Right atrium auricular region (tissue), 2 donors: ENCODE data around the gene IKBIP. TPM values are rescaled to one million over a fixed set of nuclear protein-coding genes. Genes with fewer than 3 reads are reported as not detected.
A peak's percentile ranks its signal among the peaks of the same experiment; 100 is the strongest.
"Not testable (repeated sequence)": the region's sequence is repeated elsewhere in the genome, so short reads cannot be mapped to it uniquely, and the experiment has no call there.

Source experiments
- DNase-seq: peaks from one replicate; pipeline ENCODE4 v3.0.0-alpha.2; 2019; ENCODE audit warnings: low spot score
- H3K27ac ChIP-seq, 2 donors: fragments of 200-600 bp; sonication (generic); 1 replicate in 1 of 2; 2 replicates in 1 of 2; pipeline ENCODE4 v1.5.1; 2016 to 2019
- H3K27me3 ChIP-seq, 2 donors: fragments of 200-600 bp; sonication (generic); one replicate each; pipeline versions ENCODE4 v1.5.1 to v1.6.0; 2017 to 2019
- H3K36me3 ChIP-seq: fragments of 200-600 bp; sonication (generic); one replicate; pipeline ENCODE4 v1.5.1; 2016
- H3K4me1 ChIP-seq, 2 donors: fragments of 200-600 bp; sonication (generic); one replicate each; pipeline versions ENCODE4 v1.5.1 to v1.6.0; 2017 to 2019
- H3K4me3 ChIP-seq, 2 donors: fragments of 200-600 bp; sonication (generic); 1 replicate in 1 of 2; 2 replicates in 1 of 2; pipeline ENCODE4 v1.5.1; 2017 to 2019; ENCODE audit warnings: mild to moderate bottlenecking in 1 of 2, moderate library complexity in 1 of 2
- H3K9me3 ChIP-seq, 2 donors: fragments of 200-600 bp; sonication (generic); one replicate each; pipeline ENCODE4 v1.5.1; 2019
- total RNA-seq, 2 donors: library from RNA; depleted of rRNA; stranded (reverse); fragments of >200 nt; gene quantifications; one replicate each; pipeline ENCODE4 v1.1.0, GENCODE V29; 2016
- TF ChIP-seq, protein P1 (sequence below), 2 donors: fragments of 200-600 bp; sonication (generic); IDR thresholded peaks; one replicate each; pipeline ENCODE4 v1.5.1; 2019; ENCODE audit warnings: antibody characterized with exemption in 2 of 2

IKBIP gene
- total RNA-seq, 2 donors from 2014 or later: 6.7 to 7.4 TPM

DNA sequence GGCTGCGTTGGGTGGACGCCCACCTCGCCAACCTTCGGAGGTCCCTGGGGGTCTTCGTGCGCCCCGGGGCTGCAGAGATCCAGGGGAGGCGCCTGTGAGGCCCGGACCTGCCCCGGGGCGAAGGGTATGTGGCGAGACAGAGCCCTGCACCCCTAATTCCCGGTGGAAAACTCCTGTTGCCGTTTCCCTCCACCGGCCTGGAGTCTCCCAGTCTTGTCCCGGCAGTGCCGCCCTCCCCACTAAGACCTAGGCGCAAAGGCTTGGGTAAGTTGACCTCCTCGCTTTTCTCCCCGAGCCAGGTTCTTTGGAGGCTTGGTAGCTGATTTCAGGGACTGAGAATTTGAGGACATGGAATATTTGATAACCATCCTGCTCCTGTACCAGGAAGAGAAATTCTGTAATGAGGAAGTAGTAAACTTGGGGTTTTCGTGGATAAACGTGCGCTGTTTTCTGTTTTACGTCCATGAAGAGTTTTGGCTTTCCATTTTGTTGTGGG is 1.0 kb upstream of the IKBIP start:
- no peaks in the 10 kb centered on the region for H3K9me3 ChIP-seq
- TF ChIP-seq, protein P1, sequence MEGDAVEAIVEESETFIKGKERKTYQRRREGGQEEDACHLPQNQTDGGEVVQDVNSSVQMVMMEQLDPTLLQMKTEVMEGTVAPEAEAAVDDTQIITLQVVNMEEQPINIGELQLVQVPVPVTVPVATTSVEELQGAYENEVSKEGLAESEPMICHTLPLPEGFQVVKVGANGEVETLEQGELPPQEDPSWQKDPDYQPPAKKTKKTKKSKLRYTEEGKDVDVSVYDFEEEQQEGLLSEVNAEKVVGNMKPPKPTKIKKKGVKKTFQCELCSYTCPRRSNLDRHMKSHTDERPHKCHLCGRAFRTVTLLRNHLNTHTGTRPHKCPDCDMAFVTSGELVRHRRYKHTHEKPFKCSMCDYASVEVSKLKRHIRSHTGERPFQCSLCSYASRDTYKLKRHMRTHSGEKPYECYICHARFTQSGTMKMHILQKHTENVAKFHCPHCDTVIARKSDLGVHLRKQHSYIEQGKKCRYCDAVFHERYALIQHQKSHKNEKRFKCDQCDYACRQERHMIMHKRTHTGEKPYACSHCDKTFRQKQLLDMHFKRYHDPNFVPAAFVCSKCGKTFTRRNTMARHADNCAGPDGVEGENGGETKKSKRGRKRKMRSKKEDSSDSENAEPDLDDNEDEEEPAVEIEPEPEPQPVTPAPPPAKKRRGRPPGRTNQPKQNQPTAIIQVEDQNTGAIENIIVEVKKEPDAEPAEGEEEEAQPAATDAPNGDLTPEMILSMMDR (IDR thresholded peaks at IDR 0.05): no peak
- peaks cover 0 to 15% of the 10 kb centered on the region in 2 donors for H3K4me1 ChIP-seq
- DNase-seq: peak; percentile 61
- peak overlapping the region; percentile 93 to 99 for H3K4me3 ChIP-seq
- peak overlapping the region; percentile 88 to 91 for H3K27ac ChIP-seq
- peaks cover 7% of the 10 kb centered on the region for H3K36me3 ChIP-seq
- H3K27me3 ChIP-seq: no peaks in the 10 kb centered on the region

DNA sequence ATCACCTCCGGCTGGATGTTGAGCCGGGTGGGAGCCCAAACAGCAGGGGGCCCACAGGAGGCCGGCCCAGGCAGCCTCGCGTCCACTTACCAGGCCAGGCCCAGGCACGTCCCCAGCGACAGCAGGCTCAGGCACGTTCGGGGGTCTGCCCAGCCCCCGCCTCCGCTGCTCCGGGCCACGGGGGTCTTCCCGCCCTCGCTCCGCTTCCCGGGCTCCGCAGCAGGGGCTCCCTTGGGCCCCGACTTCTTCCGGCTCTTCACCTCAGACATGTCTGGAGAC is 216 bp downstream of the IKBIP start:
- peak overlapping the region; percentile 88 to 91 for H3K27ac ChIP-seq
- TF ChIP-seq, protein P1 (IDR thresholded peaks at IDR 0.05): no peak
- H3K9me3 ChIP-seq: no peaks in the 10 kb centered on the region
- H3K4me3 ChIP-seq: peak overlapping the region; percentile 93 to 99
- no peaks in the 10 kb centered on the region for H3K27me3 ChIP-seq
- no peaks in the 10 kb centered on the region for H3K36me3 ChIP-seq
- no peak for DNase-seq
- H3K4me1 ChIP-seq: peaks cover 0 to 15% of the 10 kb centered on the region in 2 donors

GRCh38 chr12:98642801-98643200 is 1.8 kb downstream of the IKBIP start:
- DNase-seq, H3K9me3 ChIP-seq, H3K36me3 ChIP-seq, H3K27me3 ChIP-seq, H3K27ac ChIP-seq, H3K4me3 ChIP-seq: not testable (repeated sequence)
- peaks cover 0 to 15% of the 10 kb centered on the region in 2 donors for H3K4me1 ChIP-seq

GRCh38 chr12:98639491-98639890 is 5.1 kb downstream of the IKBIP start:
- TF ChIP-seq, protein P1 (IDR thresholded peaks at IDR 0.05): no peak

GRCh38 chr12:98638009-98638408 is 6.6 kb downstream of the IKBIP start:
- no peak overlapping the region for H3K27ac ChIP-seq
- no peaks in the 10 kb centered on the region for H3K36me3 ChIP-seq
- no peaks in the 10 kb centered on the region for H3K27me3 ChIP-seq
- peaks cover 0 to 5% of the 10 kb centered on the region in 2 donors for H3K4me1 ChIP-seq
- H3K4me3 ChIP-seq: no peak overlapping the region
- TF ChIP-seq, protein P1 (IDR thresholded peaks at IDR 0.05): no peak
- no peak for DNase-seq
- no peaks in the 10 kb centered on the region for H3K9me3 ChIP-seq

More at GRCh38 chr12:98639491-98639890, 5.1 kb downstream of the IKBIP start:
- no peak for DNase-seq
- no peak overlapping the region for H3K4me3 ChIP-seq
- H3K4me1 ChIP-seq: peaks cover 0 to 8% of the 10 kb centered on the region in 2 donors
- no peak overlapping the region for H3K27ac ChIP-seq
- no peaks in the 10 kb centered on the region for H3K9me3 ChIP-seq
- no peaks in the 10 kb centered on the region for H3K27me3 ChIP-seq
- no peaks in the 10 kb centered on the region for H3K36me3 ChIP-seq

GRCh38 chr12:98637068-98637467 is 7.5 kb downstream of the IKBIP start:
- H3K27me3 ChIP-seq: no peaks in the 10 kb centered on the region
- no peak for DNase-seq
- no peak overlapping the region for H3K27ac ChIP-seq
- TF ChIP-seq, protein P1 (IDR thresholded peaks at IDR 0.05): no peak
- H3K4me1 ChIP-seq: no peaks in the 10 kb centered on the region
- H3K9me3 ChIP-seq: no peaks in the 10 kb centered on the region
- no peak overlapping the region for H3K4me3 ChIP-seq
- no peaks in the 10 kb centered on the region for H3K36me3 ChIP-seq
